Activated CD8-positive, alpha-beta T cell treated with anti-CD3 and anti-CD28 coated beads, Interleukin-2, amount 10 ng/mL, durations not matched to agents 7 days and 5 days (primary cell): Measurements from ENCODE around the gene RGSL1. TPM values are rescaled to one million over a fixed set of nuclear protein-coding genes. Genes with fewer than 3 reads are reported as not detected.
"Not testable (repeated sequence)": the region's sequence is repeated elsewhere in the genome, so short reads cannot be mapped to it uniquely, and the experiment has no call there.

Experiments
- ATAC-seq: fragments of 150-1000 bp; cut with Tn5 transposase; one replicate; pipeline ENCODE4 v1.10.0; 2021; ENCODE audit warnings: moderate library complexity
- CTCF ChIA-PET: fragments of 350-600 bp; sonication (Branson Sonifier 250); formaldehyde crosslinking; loops from one replicate; lab custom pipeline; 2021; ENCODE audit warnings: antibody characterized with exemption; lab: Charles Lee
- POLR2A ChIA-PET: fragments of 350-600 bp; sonication (Branson Sonifier 250); formaldehyde crosslinking; loops from one replicate; lab custom pipeline; 2021; ENCODE audit warnings: antibody characterized with exemption; lab: Charles Lee
- DNase-seq: peaks from one replicate; pipeline ENCODE4 v3.0.0-alpha.2; 2020
- H3K27ac Mint-ChIP-seq: one replicate; pipeline ENCODE4 v1.8.0; 2021; ENCODE audit warnings: mild to moderate bottlenecking, mixed read lengths
- H3K27me3 Mint-ChIP-seq: one replicate; pipeline ENCODE4 v1.8.0; 2021; ENCODE audit warnings: low read depth, mixed read lengths
- H3K36me3 Mint-ChIP-seq: one replicate; pipeline ENCODE4 v1.8.0; 2021; ENCODE audit warnings: low read depth, mixed read lengths
- H3K4me1 Mint-ChIP-seq: one replicate; pipeline ENCODE4 v1.8.0; 2021; ENCODE audit warnings: low read depth, mixed read lengths
- H3K4me3 Mint-ChIP-seq: one replicate; pipeline ENCODE4 v1.8.0; 2021; ENCODE audit warnings: mild to moderate bottlenecking, mixed read lengths
- H3K9me3 Mint-ChIP-seq: one replicate; pipeline ENCODE4 v1.8.0; 2022; ENCODE audit warnings: mixed read lengths; ENCODE audit not compliant: insufficient read depth
- total RNA-seq, 2 experiments: library from RNA; stranded (reverse); gene quantifications; one replicate each; pipeline ENCODE4 v1.2.3, GENCODE V29; 2021

Gene RGSL1
- total RNA-seq, 2 experiments from 2014 or later, result not detected

GRCh38 chr1:182426442-182427430, 23.2 kb upstream of the RGSL1 start:
- Mint-ChIP-seq H3K27ac (no peak overlapping the region), H3K27me3 (peaks cover 11% of the 10 kb centered on the region), H3K4me1 (peaks cover 27% of the 10 kb centered on the region), H3K36me3 (no peaks in the 10 kb centered on the region), H3K4me3 (no peak overlapping the region), H3K9me3 (no peaks in the 10 kb centered on the region)
- POLR2A ChIA-PET, result interaction anchor here (0.7 kb wide), 1 partner anchor 375 kb away, joined by 8 read pairs; no protein-coding TSS in a partner anchor
- DNase-seq (no peak), ATAC-seq (no peak)
- CTCF ChIA-PET, result no interaction called here

DNA sequence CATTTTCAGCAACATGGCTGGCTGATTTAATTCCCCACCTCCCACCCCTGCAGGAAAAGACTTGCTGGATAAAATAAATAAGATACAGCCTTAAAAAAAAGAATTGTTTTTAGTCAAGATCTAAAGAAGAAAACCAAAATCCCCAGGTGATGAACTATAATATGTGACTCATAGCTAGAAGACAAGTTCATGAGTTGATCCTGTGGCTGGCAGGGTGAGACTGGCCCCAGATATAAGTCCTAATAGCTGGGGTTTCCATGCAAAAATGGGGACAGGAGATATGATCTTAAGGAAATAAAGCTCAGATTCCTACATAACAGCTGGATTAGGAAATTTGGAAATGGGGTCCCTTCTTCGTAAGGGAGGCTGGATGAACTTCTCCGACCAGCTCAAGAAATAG, 21.9 kb upstream of the RGSL1 start:
- peaks cover 27% of the 10 kb centered on the region for H3K4me1 Mint-ChIP-seq
- H3K36me3 Mint-ChIP-seq, result no peaks in the 10 kb centered on the region
- H3K9me3 Mint-ChIP-seq, result no peaks in the 10 kb centered on the region
- ATAC-seq (no peak), DNase-seq (no peak)
- H3K27me3 Mint-ChIP-seq, result peaks cover 3% of the 10 kb centered on the region
- ChIA-PET CTCF (interaction anchor here (0.7 to 1.4 kb wide), 3 partner anchors 32 to 359 kb away, joined by 3 to 6 read pairs (median 3); no protein-coding TSS in a partner anchor), POLR2A (no interaction called here)
- H3K27ac Mint-ChIP-seq, result no peak overlapping the region
- H3K4me3 Mint-ChIP-seq, result no peak overlapping the region

- H3K9me3 Mint-ChIP-seq, result no peaks in the 10 kb centered on the region
- peaks cover 27% of the 10 kb centered on the region for H3K4me1 Mint-ChIP-seq
- ATAC-seq (peak; percentile 95), DNase-seq (peak; percentile 78)
- peaks cover 2% of the 10 kb centered on the region for H3K27me3 Mint-ChIP-seq
- CTCF ChIA-PET, result interaction anchor here (1.0 to 1.3 kb wide), 4 partner anchors 34 to 358 kb away, joined by 3 to 4 read pairs (median 4); no protein-coding TSS in a partner anchor
- no peak overlapping the region for H3K27ac Mint-ChIP-seq
- H3K36me3 Mint-ChIP-seq, result no peaks in the 10 kb centered on the region
- POLR2A ChIA-PET, result no interaction called here
- no peak overlapping the region for H3K4me3 Mint-ChIP-seq
Measured at GRCh38 chr1:182430263-182431068, 19.5 kb upstream of the RGSL1 start.

GRCh38 chr1:182431278-182431677, 18.7 kb upstream of the RGSL1 start:
- no peak overlapping the region for H3K27ac Mint-ChIP-seq
- no peak for DNase-seq
- POLR2A ChIA-PET, result interaction anchor here (0.6 kb wide), 1 partner anchor 377 kb away, joined by 3 read pairs; no protein-coding TSS in a partner anchor
- no peak for ATAC-seq
- H3K4me1 Mint-ChIP-seq, result peaks cover 24% of the 10 kb centered on the region
- CTCF ChIA-PET, result interaction anchor here (1.0 to 1.3 kb wide), 3 partner anchors 34 to 357 kb away, joined by 3 to 4 read pairs (median 3); no protein-coding TSS in a partner anchor
- H3K9me3 Mint-ChIP-seq, result no peaks in the 10 kb centered on the region
- peaks cover 2% of the 10 kb centered on the region for H3K27me3 Mint-ChIP-seq
- no peak overlapping the region for H3K4me3 Mint-ChIP-seq
- no peaks in the 10 kb centered on the region for H3K36me3 Mint-ChIP-seq

DNA sequence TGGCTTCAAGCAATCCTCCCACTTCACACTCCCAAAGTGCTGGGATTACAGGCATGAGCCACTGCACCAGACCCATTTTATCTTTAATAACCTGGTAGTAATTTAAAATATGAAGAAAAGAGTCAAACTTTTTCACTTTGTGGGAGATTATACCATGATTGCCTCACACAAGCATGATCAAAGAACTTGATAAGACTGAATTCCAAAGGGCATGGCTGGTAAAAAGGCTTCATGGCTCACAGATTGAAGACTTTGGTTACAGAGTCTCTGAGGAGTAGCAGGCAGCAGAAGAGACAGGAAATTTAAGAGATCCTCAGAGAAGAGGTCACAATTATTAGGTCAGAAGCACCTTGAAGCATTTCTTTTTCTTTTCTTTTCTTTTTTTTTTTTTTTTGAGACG, 16.4 kb upstream of the RGSL1 start:
- ATAC-seq, result no peak
- no peaks in the 10 kb centered on the region for H3K9me3 Mint-ChIP-seq
- no peak for DNase-seq
- ChIA-PET CTCF (no interaction called here), POLR2A (no interaction called here)
- peaks cover 23% of the 10 kb centered on the region for H3K4me1 Mint-ChIP-seq
- H3K4me3 Mint-ChIP-seq, result no peak overlapping the region
- no peaks in the 10 kb centered on the region for H3K36me3 Mint-ChIP-seq
- H3K27ac Mint-ChIP-seq, result no peak overlapping the region
- H3K27me3 Mint-ChIP-seq, result peaks cover 9% of the 10 kb centered on the region

DNA sequence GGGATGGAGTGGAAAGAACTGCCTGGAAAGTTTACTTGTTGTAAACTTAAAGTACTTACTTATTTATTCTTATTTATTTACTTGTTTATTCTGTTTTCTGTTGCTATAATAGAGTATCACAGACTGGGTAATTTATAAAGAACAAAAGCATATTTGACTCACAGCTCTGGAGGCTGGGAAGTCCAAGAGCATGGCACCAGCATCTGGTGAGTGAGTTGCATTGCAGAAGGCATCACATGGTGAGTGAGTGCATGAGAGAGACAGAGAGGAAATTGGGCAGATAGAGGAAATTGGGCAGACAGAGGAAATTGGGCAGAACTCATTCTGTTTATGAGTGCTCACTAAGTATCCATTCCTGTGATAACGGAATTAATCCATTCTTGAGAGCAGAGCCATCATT, 11.6 kb upstream of the RGSL1 start:
- Mint-ChIP-seq H3K4me1 (peaks cover 4% of the 10 kb centered on the region), H3K9me3 (no peaks in the 10 kb centered on the region), H3K27me3 (peaks cover 9% of the 10 kb centered on the region), H3K27ac (no peak overlapping the region), H3K36me3 (no peaks in the 10 kb centered on the region), H3K4me3 (no peak overlapping the region)
- ATAC-seq, result no peak
- DNase-seq, result no peak
- ChIA-PET CTCF (interaction anchor here (0.6 kb wide), 1 partner anchor 15 kb away, joined by 3 read pairs; no protein-coding TSS in a partner anchor), POLR2A (no interaction called here)

- DNase-seq (no peak), ATAC-seq (no peak)
- Mint-ChIP-seq H3K27ac (no peak overlapping the region), H3K9me3 (no peaks in the 10 kb centered on the region), H3K27me3 (peaks cover 7% of the 10 kb centered on the region), H3K36me3 (no peaks in the 10 kb centered on the region), H3K4me1 (peaks cover 4% of the 10 kb centered on the region), H3K4me3 (no peak overlapping the region)
- ChIA-PET CTCF (no interaction called here), POLR2A (no interaction called here)
Measured at GRCh38 chr1:182441719-182442118, 8.2 kb upstream of the RGSL1 start.

GRCh38 chr1:182442333-182442732, 7.6 kb upstream of the RGSL1 start:
- no peaks in the 10 kb centered on the region for H3K9me3 Mint-ChIP-seq
- H3K27me3 Mint-ChIP-seq, result peaks cover 5% of the 10 kb centered on the region
- DNase-seq (no peak), ATAC-seq (no peak)
- H3K36me3 Mint-ChIP-seq, result no peaks in the 10 kb centered on the region
- ChIA-PET POLR2A (no interaction called here), CTCF (interaction anchor here (1.2 to 1.3 kb wide), 2 partner anchors 147 to 340 kb away, joined by 3 read pairs; partner anchors contain the start of gene RNASEL)
- no peak overlapping the region for H3K4me3 Mint-ChIP-seq
- H3K4me1 Mint-ChIP-seq, result peaks cover 4% of the 10 kb centered on the region
- H3K27ac Mint-ChIP-seq, result no peak overlapping the region

GRCh38 chr1:182444497-182444896, 5.4 kb upstream of the RGSL1 start:
- CTCF ChIA-PET, result interaction anchor here (0.8 to 1.2 kb wide), 5 partner anchors 48 to 337 kb away, joined by 3 to 4 read pairs (median 3); no protein-coding TSS in a partner anchor
- H3K27me3 Mint-ChIP-seq, result no peaks in the 10 kb centered on the region
- no peak overlapping the region for H3K27ac Mint-ChIP-seq
- no peaks in the 10 kb centered on the region for H3K4me1 Mint-ChIP-seq
- DNase-seq (no peak), ATAC-seq (no peak)
- no peaks in the 10 kb centered on the region for H3K36me3 Mint-ChIP-seq
- H3K4me3 Mint-ChIP-seq, result no peak overlapping the region
- POLR2A ChIA-PET, result no interaction called here
- H3K9me3 Mint-ChIP-seq, result no peaks in the 10 kb centered on the region

- H3K27ac Mint-ChIP-seq, result no peak overlapping the region
- ChIA-PET CTCF (no interaction called here), POLR2A (no interaction called here)
- no peak overlapping the region for H3K4me3 Mint-ChIP-seq
- H3K27me3 Mint-ChIP-seq, result peaks cover 3% of the 10 kb centered on the region
- DNase-seq, result peak; percentile 51
- H3K9me3 Mint-ChIP-seq, result no peaks in the 10 kb centered on the region
- H3K4me1 Mint-ChIP-seq, result no peaks in the 10 kb centered on the region
- no peaks in the 10 kb centered on the region for H3K36me3 Mint-ChIP-seq
- ATAC-seq, result peak; percentile 60
Measured at GRCh38 chr1:182446033-182446669, 3.8 kb upstream of the RGSL1 start.

DNA sequence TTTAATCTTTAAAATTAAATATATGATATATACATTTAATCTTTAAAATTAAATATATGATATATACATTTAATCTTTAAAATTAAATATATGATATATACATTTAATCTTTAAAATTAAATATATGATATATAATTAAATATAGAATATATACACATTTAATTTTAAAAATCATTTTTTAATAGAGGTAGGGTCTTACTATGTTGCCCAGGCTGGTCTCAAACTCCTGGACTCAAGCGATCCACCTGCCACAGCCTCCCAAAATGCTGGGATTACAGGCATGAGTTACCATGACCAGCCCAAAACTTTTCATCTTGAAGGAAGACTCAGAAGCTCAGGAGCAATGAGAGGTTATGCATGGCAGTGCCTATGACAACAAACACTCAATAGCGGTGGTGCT, 2.8 kb upstream of the RGSL1 start:
- CTCF ChIA-PET, result interaction anchor here (0.6 kb wide), 1 partner anchor 167 kb away, joined by 3 read pairs; no protein-coding TSS in a partner anchor
- H3K27ac Mint-ChIP-seq, DNase-seq, POLR2A ChIA-PET, H3K4me3 Mint-ChIP-seq, H3K36me3 Mint-ChIP-seq, ATAC-seq, H3K27me3 Mint-ChIP-seq, H3K9me3 Mint-ChIP-seq, H3K4me1 Mint-ChIP-seq: not testable (repeated sequence)
